HCT116 (cell line): ENCODE results near the gene CELSR3.

Source experiments
- CTCF ChIP-seq, 3 experiments: fragments of 200-600 bp in 1 of 3; sonication (generic) in 1 of 3; IDR thresholded peaks in 2 of 3; conservative IDR thresholded peaks in 1 of 3; 2 replicates each; pipeline ENCODE4 v1.5.1; 2012 to 2017; ENCODE audit warnings: low read depth in 2 of 3, low read length in 2 of 3, antibody characterized with exemption in 1 of 3, borderline replicate concordance in 1 of 3, control low read depth in 1 of 3, mild to moderate bottlenecking in 1 of 3, mixed read lengths in 1 of 3, mixed run types in 1 of 3, moderate library complexity in 1 of 3; ENCODE audit not compliant: insufficient read depth in 1 of 3
- MAX ChIP-seq: IDR thresholded peaks from 2 replicates; pipeline ENCODE4 v1.6.1; 2012
- POLR2A ChIP-seq: IDR thresholded peaks from 2 replicates; pipeline ENCODE4 v1.7.0; 2011; ENCODE audit warnings: borderline replicate concordance; ENCODE audit not compliant: insufficient read depth, insufficient read length; ENCODE audit errors: extremely low read depth
- POLR2AphosphoS5 ChIP-seq: IDR thresholded peaks from 2 replicates; pipeline ENCODE4 v1.6.1; 2011; ENCODE audit warnings: mild to moderate bottlenecking, low read depth, low read length, moderate library complexity

- no peak for TF ChIP-seq CTCF (IDR thresholded peaks at IDR 0.05 in 2 of 3, conservative IDR thresholded peaks at IDR 0.05 in 1 of 3; ENCODE audit: borderline replicate concordance in 1 of 3, insufficient read depth in 1 of 3, low read depth in 2 of 3, low read length in 2 of 3)
- TF ChIP-seq POLR2AphosphoS5, result no peak
- TF ChIP-seq POLR2A, result no peak
- no peak for TF ChIP-seq MAX
Observed at GRCh38 chr3:48690846-48691458, 28.3 kb upstream of the CELSR3 start.
